Liver (tissue), 9 donors: ENCODE measurements around the gene KLHL14. TPM values are rescaled to one million over a fixed set of nuclear protein-coding genes. Genes with fewer than 3 reads are reported as not detected.

Experiments used
- DNase-seq: peaks from one replicate; pipeline ENCODE4 v3.0.0-alpha.2; 2017; ENCODE audit warnings: low spot score
- H3K27ac ChIP-seq, 2 donors: one replicate each; pipeline ENCODE4 v1.7.0; 2013; ENCODE audit warnings: inconsistent platforms in 2 of 2, low read length in 2 of 2, control low read depth in 1 of 2, low read depth in 1 of 2, mild to moderate bottlenecking in 1 of 2
- H3K27me3 ChIP-seq, 4 donors: one replicate each; pipeline versions ENCODE4 v1.6.1 to v1.7.0; 2013; ENCODE audit warnings: low read length in 3 of 4, inconsistent platforms in 1 of 4, mild to moderate bottlenecking in 1 of 4, moderate library complexity in 1 of 4; ENCODE audit not compliant: control insufficient read depth in 4 of 4, insufficient read depth in 4 of 4
- H3K36me3 ChIP-seq, 4 donors: one replicate each; pipeline versions ENCODE4 v1.6.1 to v1.7.0; 2013; ENCODE audit warnings: low read length in 3 of 4, mild to moderate bottlenecking in 3 of 4, low read depth in 1 of 4, moderate library complexity in 1 of 4; ENCODE audit not compliant: control insufficient read depth in 4 of 4, insufficient read depth in 3 of 4
- H3K4me1 ChIP-seq, 4 donors: one replicate each; pipeline versions ENCODE4 v1.6.1 to v1.7.0; 2013; ENCODE audit warnings: low read length in 3 of 4, mild to moderate bottlenecking in 3 of 4, moderate library complexity in 1 of 4; ENCODE audit not compliant: control insufficient read depth in 4 of 4, insufficient read depth in 4 of 4
- H3K4me3 ChIP-seq, 3 donors: one replicate each; pipeline versions ENCODE4 v1.6.1 to v1.7.0; 2013; ENCODE audit warnings: low read length in 3 of 3, control low read depth in 1 of 3, low read depth in 1 of 3, mild to moderate bottlenecking in 1 of 3
- H3K9ac ChIP-seq, 2 donors: one replicate each; pipeline ENCODE4 v1.7.0; 2013; ENCODE audit warnings: low read length in 2 of 2, mild to moderate bottlenecking in 2 of 2, moderate library complexity in 2 of 2, control low read depth in 1 of 2, low read depth in 1 of 2
- H3K9me3 ChIP-seq, 4 donors: one replicate each; pipeline versions ENCODE4 v1.6.1 to v1.7.0; 2013; ENCODE audit warnings: low read length in 3 of 4; ENCODE audit not compliant: control insufficient read depth in 4 of 4
- ATF3 ChIP-seq: IDR thresholded peaks from 2 replicates; pipeline ENCODE4 v1.6.1; 2016; ENCODE audit warnings: antibody characterized with exemption
- CTCF ChIP-seq: fragments of 150-350 bp; IDR thresholded peaks from 2 replicates; pipeline ENCODE4 v1.5.1; 2017; ENCODE audit warnings: improper control_type of control experiment, low read depth, low read length; ENCODE audit not compliant: missing input control
- EGR1 ChIP-seq, 2 donors: IDR thresholded peaks; 2 replicates each; pipeline ENCODE4 v1.6.1; 2016 to 2018; ENCODE audit warnings: antibody characterized with exemption in 2 of 2, low read depth in 2 of 2
- FOXA1 ChIP-seq: IDR thresholded peaks from 2 replicates; pipeline ENCODE4 v1.6.1; 2016; ENCODE audit warnings: antibody characterized with exemption
- FOXA2 ChIP-seq: IDR thresholded peaks from 2 replicates; pipeline ENCODE4 v1.6.1; 2016; ENCODE audit warnings: antibody characterized with exemption
- GABPA ChIP-seq, 2 donors: IDR thresholded peaks in 1 of 2; conservative IDR thresholded peaks in 1 of 2; 2 replicates each; pipeline ENCODE4 v1.6.1; 2016; ENCODE audit warnings: antibody characterized with exemption in 2 of 2, mild to moderate bottlenecking in 1 of 2, moderate library complexity in 1 of 2
- HNF4A ChIP-seq, 2 donors: conservative IDR thresholded peaks; 2 replicates each; pipeline ENCODE4 v1.6.1; 2016; ENCODE audit warnings: antibody characterized with exemption in 2 of 2, mild to moderate bottlenecking in 2 of 2
- HNF4G ChIP-seq: IDR thresholded peaks from 2 replicates; pipeline ENCODE4 v1.6.1; 2016; ENCODE audit warnings: antibody characterized with exemption
- JUND ChIP-seq, 2 donors: IDR thresholded peaks; 2 replicates each; pipeline ENCODE4 v1.6.1; 2016; ENCODE audit warnings: antibody characterized with exemption in 2 of 2
- MAX ChIP-seq: IDR thresholded peaks from 2 replicates; pipeline ENCODE4 v1.6.1; 2016; ENCODE audit warnings: antibody characterized with exemption
- NR2F2 ChIP-seq: IDR thresholded peaks from 2 replicates; pipeline ENCODE4 v1.6.1; 2016; ENCODE audit warnings: antibody characterized with exemption
- RAD21 ChIP-seq, 2 donors: IDR thresholded peaks; 2 replicates each; pipeline ENCODE4 v1.6.1; 2016; ENCODE audit warnings: antibody characterized with exemption in 2 of 2, mild to moderate bottlenecking in 2 of 2
- REST ChIP-seq: IDR thresholded peaks from 2 replicates; pipeline ENCODE4 v1.6.1; 2016; ENCODE audit warnings: antibody characterized with exemption, mild to moderate bottlenecking
- RXRA ChIP-seq, 2 donors: IDR thresholded peaks; 2 replicates each; pipeline ENCODE4 v1.6.1; 2017 to 2018; ENCODE audit warnings: antibody characterized with exemption in 2 of 2, mild to moderate bottlenecking in 1 of 2
- SP1 ChIP-seq: IDR thresholded peaks from 2 replicates; pipeline ENCODE4 v1.6.1; 2018; ENCODE audit warnings: antibody characterized with exemption, mild to moderate bottlenecking
- TAF1 ChIP-seq: conservative IDR thresholded peaks from 2 replicates; pipeline ENCODE4 v1.6.1; 2016; ENCODE audit warnings: antibody characterized with exemption, mild to moderate bottlenecking
- YY1 ChIP-seq: IDR thresholded peaks from 2 replicates; pipeline ENCODE4 v1.6.1; 2016; ENCODE audit warnings: antibody characterized with exemption, mild to moderate bottlenecking
- ZBTB33 ChIP-seq: IDR thresholded peaks from 2 replicates; pipeline ENCODE4 v1.6.1; 2016; ENCODE audit warnings: antibody characterized with exemption
- WGBS: extraction: QIAGEN DNeasy Blood & Tissue Kit; methylation state at CpG from one replicate; pipeline ENCODE4 v1.1.7; 2013; 5-methylcytosine and 5-hydroxymethylcytosine counted together
- polyA plus RNA-seq, 2 donors: library from polyadenylated mRNA; stranded (reverse) in 1 of 2; unstranded in 1 of 2; fragments of 200-250 nt in 1 of 2; fragments of >200 nt in 1 of 2; fragmentation: Nextera tagmentation in 1 of 2; extraction: Ambion mirVana in 1 of 2; gene quantifications; one replicate each; pipeline versions ENCODE4 v1.2.1 to v1.2.3, GENCODE V29; 2013 to 2015
- total RNA-seq, 2 donors: library from RNA; depleted of rRNA; stranded (reverse); fragments of >200 nt; gene quantifications; one replicate each; pipeline ENCODE4 v1.2.3, GENCODE V29; 2014
- donor health status: healthy.
- donor health status: healthy.
- donor health status: healthy.
- donor health status: healthy.
- donor health status: healthy.

The KLHL14 gene
- total and polyA plus RNA-seq, 4 donors = 0.02 to 1.1 (median 0.15) TPM

- TF ChIP-seq CTCF (no peak), FOXA1 (no peak)
These were observed 76.4 kb downstream of the KLHL14 start (continued) for GRCh38 chr18:32696376-32696775.

- Histone ChIP-seq H3K9me3 (no peaks in the 10 kb centered on the region), H3K27me3 (peaks cover 0 to 3% (median 0%) of the 10 kb centered on the region in 4 donors), H3K9ac (no peak overlapping the region), H3K27ac (no peak overlapping the region), H3K4me1 (no peaks in the 10 kb centered on the region), H3K4me3 (no peak overlapping the region), H3K36me3 (no peaks in the 10 kb centered on the region)
- DNase-seq = no peak
- TF ChIP-seq GABPA (IDR thresholded peaks at IDR 0.05 in 1 of 2, conservative IDR thresholded peaks at IDR 0.05 in 1 of 2) (no peak), MAX (no peak), HNF4A (conservative IDR thresholded peaks at IDR 0.05) (no peak), SP1 (no peak), RAD21 (IDR thresholded peaks at IDR 0.05) (no peak), YY1 (no peak), CTCF (no peak), REST (no peak), TAF1 (no peak), HNF4G (no peak), FOXA2 (no peak), NR2F2 (no peak), ZBTB33 (no peak), RXRA (IDR thresholded peaks at IDR 0.05) (no peak), JUND (IDR thresholded peaks at IDR 0.05) (no peak), EGR1 (IDR thresholded peaks at IDR 0.05; ENCODE audit: low read depth in 2 of 2) (no peak), ATF3 (no peak), FOXA1 (no peak)
- WGBS = 78% methylated on average over 3 of the region's 3 CpGs
These were observed 77.3 kb downstream of the KLHL14 start for GRCh38 chr18:32695534-32695933.
